ENCODE results near the gene NCAM1.

DNA sequence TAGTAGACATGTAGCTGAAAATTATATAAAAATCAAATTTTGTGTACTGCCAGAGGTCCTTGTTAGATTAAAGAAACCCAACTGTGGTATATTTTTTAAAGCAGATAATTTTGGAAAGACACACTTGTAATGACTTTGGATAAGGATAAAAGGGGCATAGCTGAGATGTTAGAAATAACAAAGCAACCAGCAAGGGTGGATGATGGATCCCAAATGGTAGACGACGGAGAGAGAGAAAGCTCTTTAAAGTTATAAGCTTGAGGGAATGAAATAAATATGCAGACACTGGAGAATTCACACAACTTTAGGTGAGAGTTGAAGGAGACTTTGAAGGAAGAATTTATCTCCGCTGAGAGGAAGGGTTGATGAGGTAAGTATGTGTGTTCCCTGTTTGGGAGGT is 10.6 kb downstream of the NCAM1 start:
- TF ChIP-seq, protein P1, sequence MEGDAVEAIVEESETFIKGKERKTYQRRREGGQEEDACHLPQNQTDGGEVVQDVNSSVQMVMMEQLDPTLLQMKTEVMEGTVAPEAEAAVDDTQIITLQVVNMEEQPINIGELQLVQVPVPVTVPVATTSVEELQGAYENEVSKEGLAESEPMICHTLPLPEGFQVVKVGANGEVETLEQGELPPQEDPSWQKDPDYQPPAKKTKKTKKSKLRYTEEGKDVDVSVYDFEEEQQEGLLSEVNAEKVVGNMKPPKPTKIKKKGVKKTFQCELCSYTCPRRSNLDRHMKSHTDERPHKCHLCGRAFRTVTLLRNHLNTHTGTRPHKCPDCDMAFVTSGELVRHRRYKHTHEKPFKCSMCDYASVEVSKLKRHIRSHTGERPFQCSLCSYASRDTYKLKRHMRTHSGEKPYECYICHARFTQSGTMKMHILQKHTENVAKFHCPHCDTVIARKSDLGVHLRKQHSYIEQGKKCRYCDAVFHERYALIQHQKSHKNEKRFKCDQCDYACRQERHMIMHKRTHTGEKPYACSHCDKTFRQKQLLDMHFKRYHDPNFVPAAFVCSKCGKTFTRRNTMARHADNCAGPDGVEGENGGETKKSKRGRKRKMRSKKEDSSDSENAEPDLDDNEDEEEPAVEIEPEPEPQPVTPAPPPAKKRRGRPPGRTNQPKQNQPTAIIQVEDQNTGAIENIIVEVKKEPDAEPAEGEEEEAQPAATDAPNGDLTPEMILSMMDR (IDR thresholded peaks at IDR 0.05; ENCODE audit: extremely low read depth in 1 of 2, insufficient read depth in 1 of 2, low read depth in 1 of 2, low read length in 2 of 2): no peak
- no peak for TF ChIP-seq MYC (IDR thresholded peaks at IDR 0.05; ENCODE audit: low read depth, low read length)

All from endothelial cell of umbilical vein (primary cell).